GM12878 (cell line): ENCODE data around the gene STK16. TPM values are rescaled to one million over a fixed set of nuclear protein-coding genes. Genes with fewer than 3 reads are reported as not detected.
A peak's percentile ranks its signal among the peaks of the same experiment; 100 is the strongest.

Source experiments
- BCL11A ChIP-seq: IDR thresholded peaks from 2 replicates; pipeline ENCODE4 v1.6.1; 2011; ENCODE audit warnings: low read depth, low read length
- CBFB ChIP-seq: IDR thresholded peaks from 2 replicates; pipeline ENCODE4 v1.6.1; 2016; ENCODE audit warnings: antibody characterized with exemption, low read depth
- CEBPB ChIP-seq, 2 experiments: fragments of 150-350 bp in 1 of 2; IDR thresholded peaks; 2 replicates each; pipeline ENCODE4 v1.6.1; 2012 to 2014; ENCODE audit warnings: low read depth in 2 of 2, low read length in 2 of 2, borderline replicate concordance in 1 of 2, inconsistent platforms in 1 of 2
- CREB1 ChIP-seq: IDR thresholded peaks from 2 replicates; pipeline ENCODE4 v1.6.1; 2012; ENCODE audit warnings: low read depth, mild to moderate bottlenecking, inconsistent platforms
- EED ChIP-seq: sonication (generic); IDR thresholded peaks from 2 replicates; pipeline ENCODE4 v1.6.1; 2016; ENCODE audit warnings: antibody characterized with exemption, low read depth
- HDAC2 ChIP-seq: fragments of 200-600 bp; sonication (generic); IDR thresholded peaks from 2 replicates; pipeline ENCODE4 v1.6.1; 2017
- MAX ChIP-seq: IDR thresholded peaks from 2 replicates; pipeline ENCODE4 v1.6.1; 2012; ENCODE audit warnings: low read depth, low read length, improper control_type of control experiment
- MEF2A ChIP-seq: IDR thresholded peaks from 2 replicates; pipeline ENCODE4 v1.6.1; 2011; ENCODE audit warnings: low read depth, mild to moderate bottlenecking, low read length, moderate library complexity; ENCODE audit not compliant: insufficient read depth
- MEF2B ChIP-seq: fragments of 450-650 bp; IDR thresholded peaks from 2 replicates; pipeline ENCODE4 v1.6.1; 2018; ENCODE audit warnings: mild to moderate bottlenecking, moderate library complexity; ENCODE audit not compliant: partially characterized antibody, poor library complexity, severe bottlenecking
- MXI1 ChIP-seq: fragments of 150-350 bp; IDR thresholded peaks from 2 replicates; pipeline ENCODE4 v1.6.1; 2011; ENCODE audit warnings: low read depth, mild to moderate bottlenecking, inconsistent platforms, low read length, improper control_type of control experiment
- MYB ChIP-seq: fragments of 150-350 bp; IDR thresholded peaks from 2 replicates; pipeline ENCODE4 v1.6.1; 2014; ENCODE audit warnings: mild to moderate bottlenecking, low read depth, low read length, borderline replicate concordance
- NBN ChIP-seq: fragments of 450-650 bp; IDR thresholded peaks from 2 replicates; pipeline ENCODE4 v1.6.1; 2016
- NRF1 ChIP-seq: conservative IDR thresholded peaks from 2 replicates; pipeline ENCODE4 v1.6.1; 2011; ENCODE audit warnings: mild to moderate bottlenecking, low read depth, low read length, improper control_type of control experiment
- POLR2AphosphoS2 ChIP-seq: IDR thresholded peaks from 2 replicates; pipeline ENCODE4 v1.6.1; 2011; ENCODE audit warnings: low read depth, mild to moderate bottlenecking, low read length, improper control_type of control experiment, moderate library complexity
- PRDM15 ChIP-seq: fragments of 450-650 bp; formaldehyde crosslinking; IDR thresholded peaks from 2 replicates; pipeline ENCODE4 v1.4.0; 2020; ENCODE audit warnings: mild to moderate bottlenecking, moderate library complexity
- RCOR1 ChIP-seq: conservative IDR thresholded peaks from 2 replicates; pipeline ENCODE4 v1.6.1; 2012; ENCODE audit warnings: low read depth, low read length, improper control_type of control experiment
- RELA ChIP-seq: fragments of 450-650 bp; IDR thresholded peaks from 2 replicates; pipeline ENCODE4 v1.8.0; 2014; ENCODE audit warnings: borderline replicate concordance; ENCODE audit not compliant: partially characterized antibody
- SIX5 ChIP-seq: IDR thresholded peaks from 2 replicates; pipeline ENCODE4 v1.6.1; 2011; ENCODE audit warnings: mild to moderate bottlenecking, low read depth, low read length, moderate library complexity; ENCODE audit not compliant: severe bottlenecking
- SKIL ChIP-seq: fragments of 450-650 bp; IDR thresholded peaks from 2 replicates; pipeline ENCODE4 v1.6.1; 2017; ENCODE audit warnings: mild to moderate bottlenecking, low read depth, inconsistent platforms; ENCODE audit not compliant: poor library complexity, severe bottlenecking
- SREBF1 ChIP-seq: IDR thresholded peaks from 2 replicates; pipeline ENCODE4 v1.6.1; 2012; ENCODE audit warnings: mild to moderate bottlenecking, low read length
- SRF ChIP-seq, 2 experiments: IDR thresholded peaks; 2 replicates each; pipeline ENCODE4 v1.6.1; 2011; ENCODE audit warnings: low read depth in 2 of 2, low read length in 2 of 2, mild to moderate bottlenecking in 1 of 2, moderate library complexity in 1 of 2
- SUZ12 ChIP-seq: fragments of 200-600 bp; sonication (generic); IDR thresholded peaks from one replicate; pipeline ENCODE4 v1.6.1; 2018; ENCODE audit warnings: antibody characterized with exemption, mild to moderate bottlenecking; ENCODE audit not compliant: unreplicated experiment
- YY1 ChIP-seq: IDR thresholded peaks from 2 replicates; pipeline ENCODE4 v1.6.1; 2011; ENCODE audit warnings: low read depth, mild to moderate bottlenecking, low read length
- polyA plus RNA-seq, 11 experiments: library from polyadenylated mRNA; depleted of rRNA in 4 of 11; unstranded in 6 of 11; stranded (reverse) in 5 of 11; fragments of >200 nt; fragmentation: Nextera tagmentation in 4 of 11; fragmentation: Illumina TruSeq in 1 of 11; extraction: Ambion mirVana in 4 of 11; extraction: Trizol in 1 of 11; gene quantifications; 1 replicate in 1 of 11; 2 replicates in 10 of 11; pipeline versions ENCODE4 v1.2.1 to v1.2.3, GENCODE V29; 2011 to 2016; ENCODE audit warnings: inconsistent platforms in 2 of 11, missing spikeins in 2 of 11, low read depth in 1 of 11
- total RNA-seq, 4 experiments: library from RNA; depleted of rRNA in 3 of 4; stranded (reverse); fragments of >200 nt in 3 of 4; fragmentation: Illumina TruSeq in 1 of 4; extraction: Trizol in 1 of 4; gene quantifications; 2 replicates each; pipeline versions ENCODE4 v1.2.1 to v1.2.3, GENCODE V29; 2013 to 2021
- TF ChIP-seq, protein P1 (sequence below): IDR thresholded peaks from 2 replicates; pipeline ENCODE4 v1.6.1; 2012; ENCODE audit warnings: low read depth, low read length, improper control_type of control experiment

STK16 gene
- total and polyA plus RNA-seq, 10 of the 15 experiments (the other 5 are each of a cell fraction or from before 2014, with no cell fraction given) = 4.3 to 50.1 (median 17.9) TPM

DNA sequence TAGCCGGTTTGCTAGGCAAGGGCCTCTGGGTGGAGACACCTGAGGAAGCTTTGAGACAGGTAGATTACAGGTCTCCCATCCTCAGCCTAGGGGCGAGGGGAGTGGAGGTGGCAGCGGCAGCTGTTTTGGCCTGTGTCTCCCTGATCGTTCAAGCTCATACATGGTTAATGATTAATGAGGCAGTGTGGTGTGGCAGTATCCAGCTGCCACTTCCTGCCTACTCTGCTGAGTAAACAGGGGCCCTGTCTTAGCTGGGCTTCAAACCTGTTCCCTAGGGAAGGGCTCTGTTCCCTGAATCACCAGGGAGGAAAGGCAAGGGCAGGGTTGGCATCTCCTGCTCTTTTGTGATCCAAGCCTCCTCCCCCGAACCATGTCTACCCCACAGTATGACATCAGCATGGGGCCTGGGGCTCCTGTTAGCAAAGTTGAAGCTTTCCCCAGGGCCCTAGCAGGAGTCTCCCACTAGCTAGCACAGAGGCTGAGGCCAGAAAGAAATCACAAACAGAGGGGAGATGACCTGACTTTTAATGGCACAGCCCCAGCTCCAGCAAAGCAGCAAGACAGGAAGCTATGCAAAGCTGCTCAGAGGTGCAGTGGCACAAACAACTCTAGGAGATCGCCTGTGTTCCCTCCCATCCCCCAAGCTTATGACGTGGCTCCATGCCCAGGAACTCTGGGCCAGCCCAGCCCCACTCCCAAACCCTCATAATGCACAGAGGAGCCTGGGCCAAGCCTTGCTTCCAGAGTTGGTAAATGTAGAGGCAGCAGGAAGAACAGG, 4.1 kb downstream of the STK16 start (continued):
- TF ChIP-seq SKIL (peak; percentile 52), NRF1 (no peak), MEF2B (peak; percentile 92), RELA (no peak), PRDM15 (no peak), MEF2A (no peak), CBFB (no peak), MAX (no peak; the same call in 1 of the 2 replicates), SRF (IDR thresholded peaks at IDR 0.05; ENCODE audit: low read depth in 2 of 2, low read length in 2 of 2) (no peak), RCOR1 (no peak), MXI1 (no peak; the same call in 1 of the 2 replicates), CEBPB (IDR thresholded peaks at IDR 0.05; ENCODE audit: borderline replicate concordance in 1 of 2, low read depth in 2 of 2, low read length in 2 of 2) (no peak), POLR2AphosphoS2 (no peak; the same call in 1 of the 2 replicates), CREB1 (peak; percentile 76; the same call in 1 of the 2 replicates), YY1 (no peak), BCL11A (peak; percentile 32; the same call in 1 of the 2 replicates), NBN (peak; percentile 90), SREBF1 (0 out of 2 replicates have a peak, but pooled peaks have one; percentile 20), MYB (no peak), EED (no peak; the same call in 1 of the 2 replicates), HDAC2 (no peak), SIX5 (no peak), SUZ12 (no peak)
- TF ChIP-seq, protein P1, sequence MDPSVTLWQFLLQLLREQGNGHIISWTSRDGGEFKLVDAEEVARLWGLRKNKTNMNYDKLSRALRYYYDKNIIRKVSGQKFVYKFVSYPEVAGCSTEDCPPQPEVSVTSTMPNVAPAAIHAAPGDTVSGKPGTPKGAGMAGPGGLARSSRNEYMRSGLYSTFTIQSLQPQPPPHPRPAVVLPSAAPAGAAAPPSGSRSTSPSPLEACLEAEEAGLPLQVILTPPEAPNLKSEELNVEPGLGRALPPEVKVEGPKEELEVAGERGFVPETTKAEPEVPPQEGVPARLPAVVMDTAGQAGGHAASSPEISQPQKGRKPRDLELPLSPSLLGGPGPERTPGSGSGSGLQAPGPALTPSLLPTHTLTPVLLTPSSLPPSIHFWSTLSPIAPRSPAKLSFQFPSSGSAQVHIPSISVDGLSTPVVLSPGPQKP = no peak
